ENCODE results near the gene INTS7. TPM values are rescaled to one million over a fixed set of nuclear protein-coding genes. Genes with fewer than 3 reads are reported as not detected.

INTS7 gene
- total RNA-seq, 1 experiment from 2014 or later = 21.7 TPM

GRCh38 chr1:212070720-212071302, 35.5 kb upstream of the INTS7 start:
- Histone ChIP-seq H4K20me1 (ENCODE audit: insufficient read depth) (no peaks in the 10 kb centered on the region; the same call in 1 of the 2 replicates), H3K36me3 (ENCODE audit: control insufficient read depth in 1 of 2, insufficient read depth in 2 of 2, low read length in 2 of 2) (peaks cover 7 to 44% of the 10 kb centered on the region in 2 experiments; a peak in 3 of 4 replicates), H3K4me2 (ENCODE audit: low read length) (no peak overlapping the region), H2AFZ (ENCODE audit: low read depth, low read length, poor library complexity, severe bottlenecking) (no peak overlapping the region), H3K27ac (ENCODE audit: low read depth, low read length) (no peak overlapping the region), H3K4me3 (replicated peaks in 1 of 2; ENCODE audit: low read depth in 1 of 2, low read length in 2 of 2) (no peak overlapping the region), H3K9ac (ENCODE audit: low read length) (no peak overlapping the region), H3K79me2 (ENCODE audit: insufficient read depth, low read length) (0 out of 2 replicates have a peak, but pooled peaks cover 3% of the 10 kb centered on the region), H3K27me3 (ENCODE audit: insufficient read depth, low read length) (no peaks in the 10 kb centered on the region), H3K9me3 (ENCODE audit: control insufficient read depth in 1 of 2, insufficient read depth in 1 of 2, low read depth in 1 of 2, low read length in 2 of 2) (no peaks in the 10 kb centered on the region), H3K9me2 (ENCODE audit: insufficient read depth) (no peaks in the 10 kb centered on the region), H3K4me1 (ENCODE audit: control insufficient read depth in 1 of 2, insufficient read depth in 2 of 2, low read length in 2 of 2) (no peaks in the 10 kb centered on the region)
- intact Hi-C loops (cut with micrococcal nuclease) = loop anchor here (1.0 to 10.0 kb wide), 6 partner anchors 64 to 924 kb away; no protein-coding TSS in a partner anchor
- BruUV-seq (replicated peaks) = no TSS peak
- DNase-seq (ENCODE audit: low read depth, low spot score) = peak; percentile 13
- POLR2A ChIA-PET = interaction anchor here (0.7 to 2.3 kb wide), 3 partner anchors 31 to 385 kb away, joined by 3 to 5 read pairs (median 4); no protein-coding TSS in a partner anchor
- no peak for TF ChIP-seq FOSL1 (IDR thresholded peaks at IDR 0.05; ENCODE audit: low read depth)
- TF ChIP-seq CTCF (IDR thresholded peaks at IDR 0.05 in 2 of 3, conservative IDR thresholded peaks at IDR 0.05 in 1 of 3; ENCODE audit: borderline replicate concordance in 1 of 3, insufficient read depth in 1 of 3, low read depth in 2 of 3, low read length in 2 of 3) = peak; percentile 56 to 87 (median 73)
- TF ChIP-seq RAD21 (IDR thresholded peaks at IDR 0.05; ENCODE audit: low read depth) = peak; percentile 94
- TF ChIP-seq JUND (IDR thresholded peaks at IDR 0.05) = no peak
- ATAC-seq = peak; percentile 66
- RAD21 ChIA-PET (ENCODE audit: low non-redundant PET in 1 of 2, low total read pairs in 2 of 2, uncharacterized antibody in 2 of 2, unreplicated experiment in 2 of 2) = interaction anchor here (0.7 to 2.4 kb wide), 13 partner anchors 221 to 390 kb away, joined by 3 to 21 read pairs (median 5); no protein-coding TSS in a partner anchor
- CTCF ChIA-PET = interaction anchor here (0.6 to 4.4 kb wide), 35 partner anchors 9 to 406 kb away, joined by 3 to 122 read pairs (median 5); partner anchors contain the start of genes DTL, INTS7 and NEK2

GRCh38 chr1:212067787-212068186, 32.4 kb upstream of the INTS7 start:
- H3K9me2 ChIP-seq (ENCODE audit: insufficient read depth) = no peaks in the 10 kb centered on the region
- RAD21 ChIA-PET (ENCODE audit: low non-redundant PET in 1 of 2, low total read pairs in 2 of 2, uncharacterized antibody in 2 of 2, unreplicated experiment in 2 of 2) = no interaction called here
- H3K9me3 ChIP-seq (ENCODE audit: control insufficient read depth in 1 of 2, insufficient read depth in 1 of 2, low read depth in 1 of 2, low read length in 2 of 2) = no peaks in the 10 kb centered on the region
- peaks cover under 1% of the 10 kb centered on the region; the same call in 1 of the 2 replicates for H4K20me1 ChIP-seq (ENCODE audit: insufficient read depth)
- H3K4me1 ChIP-seq (ENCODE audit: control insufficient read depth in 1 of 2, insufficient read depth in 2 of 2, low read length in 2 of 2) = no peaks in the 10 kb centered on the region
- no peak for TF ChIP-seq JUND (IDR thresholded peaks at IDR 0.05)
- no peak for TF ChIP-seq SRF (IDR thresholded peaks at IDR 0.05; ENCODE audit: low read depth)
- TF ChIP-seq ZFX (IDR thresholded peaks at IDR 0.05) = no peak
- no peak for TF ChIP-seq ATF3 (IDR thresholded peaks at IDR 0.05)
- intact Hi-C loops (cut with micrococcal nuclease) = loop anchor here (10.0 kb wide), 1 partner anchor 717 kb away; no protein-coding TSS in a partner anchor
- no peak overlapping the region for H3K27ac ChIP-seq (ENCODE audit: low read depth, low read length)
- no peak for ATAC-seq
- H2AFZ ChIP-seq (ENCODE audit: low read depth, low read length, poor library complexity, severe bottlenecking) = no peak overlapping the region
- POLR2A ChIA-PET = interaction anchor here (0.9 kb wide), 1 partner anchor 226 kb away, joined by 3 read pairs; no protein-coding TSS in a partner anchor
- H3K9ac ChIP-seq (ENCODE audit: low read length) = no peak overlapping the region
- no peak for DNase-seq (ENCODE audit: low read depth, low spot score)
- H3K4me3 ChIP-seq (replicated peaks in 1 of 2; ENCODE audit: low read depth in 1 of 2, low read length in 2 of 2) = no peak overlapping the region
- H3K36me3 ChIP-seq (ENCODE audit: control insufficient read depth in 1 of 2, insufficient read depth in 2 of 2, low read length in 2 of 2) = peaks cover 7 to 44% of the 10 kb centered on the region in 2 experiments; a peak in 3 of 4 replicates
- H3K79me2 ChIP-seq (ENCODE audit: insufficient read depth, low read length) = no peaks in the 10 kb centered on the region
- no TSS peak for BruUV-seq (replicated peaks)
- no peak overlapping the region for H3K4me2 ChIP-seq (ENCODE audit: low read length)
- CTCF ChIA-PET = no interaction called here
- no peaks in the 10 kb centered on the region for H3K27me3 ChIP-seq (ENCODE audit: insufficient read depth, low read length)
